ENCODE data around the gene ERBB2. TPM values are rescaled to one million over a fixed set of nuclear protein-coding genes. Genes with fewer than 3 reads are reported as not detected.

The ERBB2 gene
- total RNA-seq, 3 donors from 2014 or later = 13.1 to 118 (median 59.0) TPM

DNA sequence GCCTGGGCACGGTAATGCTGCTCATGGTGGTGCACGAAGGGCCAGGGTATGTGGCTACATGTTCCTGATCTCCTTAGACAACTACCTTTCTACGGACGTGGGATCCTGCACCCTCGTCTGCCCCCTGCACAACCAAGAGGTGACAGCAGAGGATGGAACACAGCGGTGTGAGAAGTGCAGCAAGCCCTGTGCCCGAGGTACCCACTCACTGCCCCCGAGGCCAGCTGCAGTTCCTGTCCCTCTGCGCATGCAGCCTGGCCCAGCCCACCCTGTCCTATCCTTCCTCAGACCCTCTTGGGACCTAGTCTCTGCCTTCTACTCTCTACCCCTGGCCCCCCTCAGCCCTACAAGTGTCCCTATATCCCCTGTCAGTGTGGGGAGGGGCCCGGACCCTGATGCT, 12.0 kb downstream of the ERBB2 start:
- Histone ChIP-seq H3K36me3 (peaks cover 5% of the 10 kb centered on the region), H3K4me3 (no peak overlapping the region), H3K27ac (no peak overlapping the region), H3K4me1 (peaks cover under 1 to 13% of the 10 kb centered on the region in 2 donors), H3K9me3 (no peaks in the 10 kb centered on the region), H3K27me3 (no peaks in the 10 kb centered on the region)
- intact Hi-C loops (cut with DNase I; ENCODE audit: low total_unique reads) = no loop called here
- DNase-seq (ENCODE audit: low spot score in 2 of 2) = no peak
- TF ChIP-seq POLR2AphosphoS5 (IDR thresholded peaks at IDR 0.05) (no peak), POLR2A (IDR thresholded peaks at IDR 0.05) (no peak)
- TF ChIP-seq, protein P1, sequence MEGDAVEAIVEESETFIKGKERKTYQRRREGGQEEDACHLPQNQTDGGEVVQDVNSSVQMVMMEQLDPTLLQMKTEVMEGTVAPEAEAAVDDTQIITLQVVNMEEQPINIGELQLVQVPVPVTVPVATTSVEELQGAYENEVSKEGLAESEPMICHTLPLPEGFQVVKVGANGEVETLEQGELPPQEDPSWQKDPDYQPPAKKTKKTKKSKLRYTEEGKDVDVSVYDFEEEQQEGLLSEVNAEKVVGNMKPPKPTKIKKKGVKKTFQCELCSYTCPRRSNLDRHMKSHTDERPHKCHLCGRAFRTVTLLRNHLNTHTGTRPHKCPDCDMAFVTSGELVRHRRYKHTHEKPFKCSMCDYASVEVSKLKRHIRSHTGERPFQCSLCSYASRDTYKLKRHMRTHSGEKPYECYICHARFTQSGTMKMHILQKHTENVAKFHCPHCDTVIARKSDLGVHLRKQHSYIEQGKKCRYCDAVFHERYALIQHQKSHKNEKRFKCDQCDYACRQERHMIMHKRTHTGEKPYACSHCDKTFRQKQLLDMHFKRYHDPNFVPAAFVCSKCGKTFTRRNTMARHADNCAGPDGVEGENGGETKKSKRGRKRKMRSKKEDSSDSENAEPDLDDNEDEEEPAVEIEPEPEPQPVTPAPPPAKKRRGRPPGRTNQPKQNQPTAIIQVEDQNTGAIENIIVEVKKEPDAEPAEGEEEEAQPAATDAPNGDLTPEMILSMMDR (IDR thresholded peaks at IDR 0.05) = no peak

GRCh38 chr17:39714234-39714633, 14.4 kb downstream of the ERBB2 start:
- H3K27me3 ChIP-seq = no peaks in the 10 kb centered on the region
- H3K4me3 ChIP-seq = no peak overlapping the region
- H3K4me1 ChIP-seq = peaks cover 0 to 4% of the 10 kb centered on the region in 2 donors
- H3K36me3 ChIP-seq = no peaks in the 10 kb centered on the region
- DNase-seq (ENCODE audit: low spot score in 2 of 2) = no peak
- peak overlapping the region in 1 of 2 donors; percentile 1 for H3K27ac ChIP-seq
- no peaks in the 10 kb centered on the region for H3K9me3 ChIP-seq
- TF ChIP-seq POLR2AphosphoS5 (IDR thresholded peaks at IDR 0.05) = no peak
- intact Hi-C loops (cut with DNase I; ENCODE audit: low total_unique reads) = no loop called here

DNA sequence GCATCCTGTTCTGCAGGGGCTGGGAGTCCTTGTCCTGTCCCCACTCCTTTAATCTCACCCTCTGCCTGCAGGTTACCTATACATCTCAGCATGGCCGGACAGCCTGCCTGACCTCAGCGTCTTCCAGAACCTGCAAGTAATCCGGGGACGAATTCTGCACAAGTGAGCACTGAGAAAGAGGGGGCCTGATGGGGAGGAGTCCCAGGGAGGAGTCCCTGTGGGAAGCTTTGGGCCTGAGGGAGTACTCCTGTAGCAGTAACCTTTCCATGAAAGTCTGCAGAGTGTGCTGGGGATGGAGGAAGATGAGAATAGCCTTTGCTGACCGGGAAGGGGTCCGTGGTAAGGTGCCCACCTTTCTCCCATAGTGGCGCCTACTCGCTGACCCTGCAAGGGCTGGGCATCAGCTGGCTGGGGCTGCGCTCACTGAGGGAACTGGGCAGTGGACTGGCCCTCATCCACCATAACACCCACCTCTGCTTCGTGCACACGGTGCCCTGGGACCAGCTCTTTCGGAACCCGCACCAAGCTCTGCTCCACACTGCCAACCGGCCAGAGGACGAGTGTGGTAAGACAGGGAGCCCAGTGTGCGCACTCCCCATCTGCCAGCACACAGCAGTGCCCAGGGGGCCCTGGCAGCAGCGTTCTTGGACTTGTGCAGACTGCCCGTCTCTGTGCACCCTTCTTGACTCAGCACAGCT, 15.7 kb downstream of the ERBB2 start:
- intact Hi-C loops (cut with DNase I; ENCODE audit: low total_unique reads) = no loop called here
- Histone ChIP-seq H3K27me3 (no peaks in the 10 kb centered on the region), H3K9me3 (no peaks in the 10 kb centered on the region), H3K27ac (peak overlapping the region; percentile 93 to 95), H3K4me3 (no peak overlapping the region), H3K36me3 (no peaks in the 10 kb centered on the region), H3K4me1 (peaks cover 0 to 4% of the 10 kb centered on the region in 2 donors)
- no peak for DNase-seq (ENCODE audit: low spot score in 2 of 2)
- no peak for TF ChIP-seq POLR2AphosphoS5 (IDR thresholded peaks at IDR 0.05)
- no peak for TF ChIP-seq POLR2A (IDR thresholded peaks at IDR 0.05)
- TF ChIP-seq, protein P1 (IDR thresholded peaks at IDR 0.05) = no peak

GRCh38 chr17:39716073-39716818, 16.4 kb downstream of the ERBB2 start:
- Histone ChIP-seq H3K9me3 (no peaks in the 10 kb centered on the region), H3K4me3 (peak overlapping the region in 1 of 3 donors; percentile 13), H3K27me3 (no peaks in the 10 kb centered on the region), H3K36me3 (no peaks in the 10 kb centered on the region), H3K27ac (peak overlapping the region; percentile 93 to 95), H3K4me1 (peaks cover 0 to 4% of the 10 kb centered on the region in 2 donors)
- TF ChIP-seq, protein P1 (IDR thresholded peaks at IDR 0.05) = no peak
- TF ChIP-seq POLR2A (IDR thresholded peaks at IDR 0.05) (no peak), POLR2AphosphoS5 (IDR thresholded peaks at IDR 0.05) (no peak)
- intact Hi-C loops (cut with DNase I; ENCODE audit: low total_unique reads) = no loop called here
- DNase-seq (ENCODE audit: low spot score in 2 of 2) = no peak

- no peaks in the 10 kb centered on the region for H3K36me3 ChIP-seq
- H3K4me1 ChIP-seq = peaks cover 0 to 4% of the 10 kb centered on the region in 2 donors
- no peaks in the 10 kb centered on the region for H3K27me3 ChIP-seq
- peak in 1 of 2 donors; percentile 87 for DNase-seq (ENCODE audit: low spot score in 2 of 2)
- no peak for TF ChIP-seq POLR2A (IDR thresholded peaks at IDR 0.05)
- TF ChIP-seq, protein P1 (IDR thresholded peaks at IDR 0.05) = no peak
- TF ChIP-seq POLR2AphosphoS5 (IDR thresholded peaks at IDR 0.05) = no peak
- H3K9me3 ChIP-seq = no peaks in the 10 kb centered on the region
- no peak overlapping the region for H3K4me3 ChIP-seq
- intact Hi-C loops (cut with DNase I; ENCODE audit: low total_unique reads) = no loop called here
- peak overlapping the region; percentile 93 to 95 for H3K27ac ChIP-seq
Measured at GRCh38 chr17:39716879-39717536, 17.1 kb downstream of the ERBB2 start.
